Activated naive CD8-positive, alpha-beta T cell treated with anti-CD3 and anti-CD28 coated beads for 36 hours (primary cell): ENCODE measurements around the gene RPL10L. TPM values are rescaled to one million over a fixed set of nuclear protein-coding genes. Genes with fewer than 3 reads are reported as not detected.

Experiments
- DNase-seq: peaks from one replicate; pipeline ENCODE4 v3.0.0; 2021
- H3K27ac Mint-ChIP-seq: one replicate; pipeline ENCODE4 v1.8.0; 2022; ENCODE audit warnings: mild to moderate bottlenecking, moderate library complexity, mixed read lengths
- H3K27me3 Mint-ChIP-seq: one replicate; pipeline ENCODE4 v1.8.0; 2022; ENCODE audit warnings: mild to moderate bottlenecking, mixed read lengths
- H3K36me3 Mint-ChIP-seq: one replicate; pipeline ENCODE4 v1.8.0; 2021; ENCODE audit warnings: mild to moderate bottlenecking, mixed read lengths
- H3K4me1 Mint-ChIP-seq: one replicate; pipeline ENCODE4 v1.8.0; 2021; ENCODE audit warnings: mixed read lengths
- H3K4me3 Mint-ChIP-seq: one replicate; pipeline ENCODE4 v1.8.0; 2022; ENCODE audit warnings: mild to moderate bottlenecking, moderate library complexity, mixed read lengths
- H3K9me3 Mint-ChIP-seq: one replicate; pipeline ENCODE4 v1.8.0; 2022; ENCODE audit warnings: mixed read lengths
- total RNA-seq, 2 experiments: library from RNA; stranded (reverse); gene quantifications; one replicate each; pipeline ENCODE4 v1.2.3, GENCODE V29; 2021

The RPL10L gene
- not detected for total RNA-seq

GRCh38 chr14:46651526-46652144 is at the start of gene RPL10L:
TSS of gene RPL10L (minus strand) at chr14:46651781. CDS start at chr14:46651736, 45 bp downstream.
- no peak within 1 kb of the TSS for H3K27ac Mint-ChIP-seq
- H3K27me3 Mint-ChIP-seq = no peaks in the 10 kb centered on the region
- no peaks in the 10 kb centered on the region for H3K9me3 Mint-ChIP-seq
- H3K4me3 Mint-ChIP-seq = no peak within 1 kb of the TSS
- no peaks in the 10 kb centered on the region for H3K36me3 Mint-ChIP-seq
- DNase-seq = no peak
- no peaks in the 10 kb centered on the region for H3K4me1 Mint-ChIP-seq

- Mint-ChIP-seq H3K27ac (no peak overlapping the region), H3K4me1 (no peaks in the 10 kb centered on the region), H3K36me3 (no peaks in the 10 kb centered on the region), H3K4me3 (no peak overlapping the region), H3K27me3 (no peaks in the 10 kb centered on the region), H3K9me3 (peaks cover 5% of the 10 kb centered on the region)
- DNase-seq = no peak
These were observed 40.2 kb upstream of the RPL10L start for GRCh38 chr14:46691819-46692218.

- no peak overlapping the region for H3K4me3 Mint-ChIP-seq
- peaks cover 16% of the 10 kb centered on the region for H3K9me3 Mint-ChIP-seq
- H3K27me3 Mint-ChIP-seq = no peaks in the 10 kb centered on the region
- H3K36me3 Mint-ChIP-seq = no peaks in the 10 kb centered on the region
- no peaks in the 10 kb centered on the region for H3K4me1 Mint-ChIP-seq
- no peak overlapping the region for H3K27ac Mint-ChIP-seq
- no peak for DNase-seq
These were observed 35.1 kb upstream of the RPL10L start for GRCh38 chr14:46686652-46687051.

GRCh38 chr14:46672128-46672527 is 20.5 kb upstream of the RPL10L start:
- Mint-ChIP-seq H3K4me3 (no peak overlapping the region), H3K4me1 (no peaks in the 10 kb centered on the region), H3K27me3 (no peaks in the 10 kb centered on the region), H3K27ac (no peak overlapping the region), H3K9me3 (peaks cover 4% of the 10 kb centered on the region), H3K36me3 (no peaks in the 10 kb centered on the region)
- DNase-seq = no peak

- no peaks in the 10 kb centered on the region for H3K36me3 Mint-ChIP-seq
- H3K9me3 Mint-ChIP-seq = peaks cover 13% of the 10 kb centered on the region
- H3K4me1 Mint-ChIP-seq = no peaks in the 10 kb centered on the region
- no peak overlapping the region for H3K4me3 Mint-ChIP-seq
- no peak overlapping the region for H3K27ac Mint-ChIP-seq
- H3K27me3 Mint-ChIP-seq = no peaks in the 10 kb centered on the region
- DNase-seq = no peak
These were observed 11.8 kb upstream of the RPL10L start for GRCh38 chr14:46663382-46663781.

GRCh38 chr14:46661728-46662127 is 10.1 kb upstream of the RPL10L start:
- Mint-ChIP-seq H3K27ac (no peak overlapping the region), H3K36me3 (no peaks in the 10 kb centered on the region), H3K27me3 (no peaks in the 10 kb centered on the region), H3K9me3 (peaks cover 11% of the 10 kb centered on the region), H3K4me3 (no peak overlapping the region), H3K4me1 (no peaks in the 10 kb centered on the region)
- no peak for DNase-seq

GRCh38 chr14:46653031-46653755 is 1.6 kb upstream of the RPL10L start:
- H3K27ac Mint-ChIP-seq = no peak overlapping the region
- no peaks in the 10 kb centered on the region for H3K27me3 Mint-ChIP-seq
- H3K36me3 Mint-ChIP-seq = no peaks in the 10 kb centered on the region
- DNase-seq = no peak
- no peak overlapping the region for H3K4me3 Mint-ChIP-seq
- no peaks in the 10 kb centered on the region for H3K9me3 Mint-ChIP-seq
- no peaks in the 10 kb centered on the region for H3K4me1 Mint-ChIP-seq

DNA sequence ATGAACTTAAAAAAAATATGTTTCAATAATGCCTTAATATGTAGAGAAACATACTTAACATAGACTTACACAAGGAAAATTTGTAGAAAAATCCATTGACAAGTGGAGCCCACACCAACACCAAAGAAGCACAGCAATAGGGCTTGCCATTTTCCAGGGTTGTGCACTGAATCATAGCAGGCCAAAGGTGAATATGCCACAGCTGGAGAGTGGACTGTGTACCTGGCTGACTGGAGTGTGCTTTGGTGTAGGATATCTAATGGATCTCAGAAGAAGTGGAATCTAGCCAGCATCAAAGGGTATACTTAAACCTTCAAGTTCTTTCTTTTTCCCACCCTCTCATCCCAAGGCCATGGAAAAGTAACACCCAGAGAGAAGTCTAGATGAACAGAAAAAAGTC is 4.8 kb downstream of the RPL10L start:
- H3K4me3 Mint-ChIP-seq = no peak overlapping the region
- H3K9me3 Mint-ChIP-seq = peaks cover 5% of the 10 kb centered on the region
- H3K36me3 Mint-ChIP-seq = no peaks in the 10 kb centered on the region
- no peaks in the 10 kb centered on the region for H3K4me1 Mint-ChIP-seq
- H3K27ac Mint-ChIP-seq = no peak overlapping the region
- DNase-seq = no peak
- H3K27me3 Mint-ChIP-seq = no peaks in the 10 kb centered on the region

GRCh38 chr14:46626876-46627275 is 24.7 kb downstream of the RPL10L start:
- Mint-ChIP-seq H3K4me1 (no peaks in the 10 kb centered on the region), H3K9me3 (peaks cover 7% of the 10 kb centered on the region), H3K27ac (no peak overlapping the region), H3K27me3 (no peaks in the 10 kb centered on the region), H3K36me3 (no peaks in the 10 kb centered on the region), H3K4me3 (no peak overlapping the region)
- no peak for DNase-seq
